HepG2 (cell line): ENCODE results near the gene RPS6KA2. TPM values are rescaled to one million over a fixed set of nuclear protein-coding genes. Genes with fewer than 3 reads are reported as not detected.

Source experiments
- BRCA1 ChIP-seq: sonication (generic); formaldehyde crosslinking; IDR thresholded peaks from 2 replicates; pipeline ENCODE4 v1.4.0; 2020; ENCODE audit warnings: missing genetic modification reagents
- ERF ChIP-seq: IDR thresholded peaks from 2 replicates; pipeline ENCODE4 v1.6.1; 2018; ENCODE audit warnings: missing biosample characterization, missing genetic modification reagents
- FUBP1 ChIP-seq: sonication (generic); formaldehyde crosslinking; IDR thresholded peaks from 2 replicates; pipeline ENCODE4 v1.5.1; 2020; ENCODE audit warnings: missing genetic modification reagents, mild to moderate bottlenecking, borderline replicate concordance
- HCFC1 ChIP-seq: fragments of 150-350 bp; IDR thresholded peaks from 2 replicates; pipeline ENCODE4 v1.6.1; 2014; ENCODE audit warnings: low read depth, low read length
- KAT8 ChIP-seq: IDR thresholded peaks from 2 replicates; pipeline ENCODE4 v1.6.1; 2016; ENCODE audit warnings: missing genetic modification reagents, missing compliant biosample characterization
- KLF6 ChIP-seq: IDR thresholded peaks from 2 replicates; pipeline ENCODE4 v1.8.0; 2016; ENCODE audit warnings: missing biosample characterization, missing genetic modification reagents
- PPARG ChIP-seq: conservative IDR thresholded peaks from 2 replicates; pipeline ENCODE4 v1.6.1; 2016; ENCODE audit warnings: missing biosample characterization, missing genetic modification reagents
- RBM22 ChIP-seq: fragments of 200-400 bp; formaldehyde crosslinking; optimal IDR thresholded peaks from 2 replicates; pipeline ENCODE3; 2017; ENCODE audit warnings: mild to moderate bottlenecking, low read length, moderate library complexity
- REXO4 ChIP-seq: sonication (generic); formaldehyde crosslinking; IDR thresholded peaks from 2 replicates; pipeline ENCODE4 v1.8.0; 2022; ENCODE audit warnings: missing genetic modification reagents, mild to moderate bottlenecking, borderline replicate concordance
- ZNF343 ChIP-seq: sonication (generic); formaldehyde crosslinking; IDR thresholded peaks from 2 replicates; pipeline ENCODE4 v1.4.0; 2020; ENCODE audit warnings: mild to moderate bottlenecking, missing genetic modification reagents
- ZNF383 ChIP-seq: sonication (generic); formaldehyde crosslinking; IDR thresholded peaks from 2 replicates; pipeline ENCODE4 v1.4.0; 2020; ENCODE audit warnings: missing genetic modification reagents, mild to moderate bottlenecking, borderline replicate concordance
- ZNF569 ChIP-seq: sonication (generic); formaldehyde crosslinking; IDR thresholded peaks from 2 replicates; pipeline ENCODE4 v1.5.0; 2020; ENCODE audit warnings: mild to moderate bottlenecking, missing genetic modification reagents, moderate library complexity, borderline replicate concordance
- ZNF839 ChIP-seq: sonication (generic); formaldehyde crosslinking; IDR thresholded peaks from 2 replicates; pipeline ENCODE4 v1.4.0; 2020; ENCODE audit warnings: missing genetic modification reagents, mild to moderate bottlenecking, borderline replicate concordance
- ZNF850 ChIP-seq: sonication (generic); formaldehyde crosslinking; conservative IDR thresholded peaks from 2 replicates; pipeline ENCODE4 v1.9.0; 2021; ENCODE audit warnings: mild to moderate bottlenecking, missing genetic modification reagents
- ZNF879 ChIP-seq: sonication (generic); formaldehyde crosslinking; IDR thresholded peaks from 2 replicates; pipeline ENCODE4 v1.8.1; 2023; ENCODE audit warnings: missing genetic modification reagents
- polyA plus RNA-seq, 8 experiments: library from polyadenylated mRNA; depleted of rRNA in 3 of 8; stranded (reverse) in 7 of 8; unstranded in 1 of 8; fragments of >200 nt; fragmentation: Illumina TruSeq in 4 of 8; extraction: Trizol in 4 of 8; gene quantifications; 2 replicates each; pipeline versions ENCODE4 v1.2.1 to v1.2.3, GENCODE V29; 2011 to 2016; ENCODE audit warnings: low read depth in 4 of 8, missing spikeins in 1 of 8, mixed read lengths in 1 of 8; ENCODE audit not compliant: insufficient read depth in 1 of 8
- total RNA-seq, 5 experiments: library from RNA; depleted of rRNA; stranded (reverse); fragments of >200 nt; fragmentation: Illumina TruSeq; extraction: Trizol; gene quantifications; 2 replicates each; pipeline ENCODE4 v1.2.3, GENCODE V29; 2016; ENCODE audit warnings: low read depth in 1 of 5
- TF ChIP-seq, protein P1 (sequence below): IDR thresholded peaks from 2 replicates; pipeline ENCODE4 v1.6.1; 2016; ENCODE audit warnings: control low read depth
- TF ChIP-seq, protein P2 (sequence below), 2 experiments: sonication (generic) in 1 of 2; formaldehyde crosslinking in 1 of 2; IDR thresholded peaks; 2 replicates each; pipeline versions ENCODE4 v1.4.0 to v1.6.1; 2018 to 2020; ENCODE audit warnings: missing genetic modification reagents in 2 of 2, borderline replicate concordance in 1 of 2, low read depth in 1 of 2, mild to moderate bottlenecking in 1 of 2, missing biosample characterization in 1 of 2
- TF ChIP-seq, protein P3 (sequence below): sonication (generic); formaldehyde crosslinking; conservative IDR thresholded peaks from 2 replicates; pipeline ENCODE4 v1.8.0; 2022; ENCODE audit warnings: missing genetic modification reagents
- TF ChIP-seq, protein P4 (sequence below): sonication (generic); formaldehyde crosslinking; IDR thresholded peaks from 2 replicates; pipeline ENCODE4 v1.5.0; 2020; ENCODE audit warnings: mild to moderate bottlenecking, missing genetic modification reagents

The RPS6KA2 gene
- total and polyA plus RNA-seq, 2 of the 13 experiments (the other 11 are each of a cell fraction or from before 2014, with no cell fraction given), result 0.22 to 0.38 TPM

DNA sequence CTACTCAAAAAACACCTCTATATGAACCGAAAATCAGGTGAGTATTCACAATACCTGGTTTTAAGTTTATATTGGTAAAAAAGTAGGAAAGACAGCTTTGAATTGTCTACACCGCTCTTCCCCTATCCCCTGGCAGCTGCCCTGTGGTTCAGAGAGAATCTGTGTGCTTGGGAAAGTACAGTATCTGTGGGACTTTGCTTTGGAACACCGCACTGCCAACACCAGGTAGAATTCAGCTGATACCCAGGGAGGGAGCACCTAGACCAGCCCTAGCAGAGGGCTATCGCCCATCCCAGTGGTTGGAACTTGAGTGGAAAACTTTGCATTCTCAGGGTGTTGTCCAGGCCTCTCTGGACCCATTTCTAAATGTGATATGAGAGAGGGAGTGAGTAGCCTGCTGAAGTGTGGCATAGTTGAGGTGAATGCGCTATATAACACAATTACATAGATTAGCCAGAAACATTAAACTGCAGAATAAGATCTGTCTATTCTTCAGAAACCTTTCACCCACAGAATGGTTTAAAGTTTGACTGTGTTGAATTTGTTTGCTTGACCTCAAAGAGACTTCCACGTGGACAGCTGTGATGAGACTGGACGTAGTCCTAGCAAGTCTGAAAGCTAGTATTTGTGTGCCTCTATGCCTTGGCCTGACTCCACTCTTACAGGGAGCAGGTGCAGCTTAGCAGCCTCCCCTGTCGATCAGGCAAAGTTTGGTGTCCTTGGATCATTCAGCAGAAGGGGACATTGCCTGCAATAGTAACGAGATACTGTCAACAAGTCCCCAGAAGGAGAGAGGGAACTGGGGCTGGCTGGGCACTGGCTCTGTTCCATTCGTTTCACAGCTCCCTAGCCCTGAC is 232.8 kb downstream of the RPS6KA2 start (continued):
- peak; percentile 99 for TF ChIP-seq PPARG (CRISPR knock-in tag)
- no peak for TF ChIP-seq ZNF839
- TF ChIP-seq ZNF569 (CRISPR knock-in tag), result no peak
- TF ChIP-seq ZNF383 (CRISPR knock-in tag), result no peak
- TF ChIP-seq BRCA1 (CRISPR knock-in tag), result peak; percentile 70; the same call in 1 of the 2 replicates
- no peak for TF ChIP-seq KLF6 (CRISPR knock-in tag)
- TF ChIP-seq FUBP1 (CRISPR knock-in tag), result no peak
- TF ChIP-seq KAT8 (CRISPR knock-in tag), result peak; percentile 73
- TF ChIP-seq, protein P1, sequence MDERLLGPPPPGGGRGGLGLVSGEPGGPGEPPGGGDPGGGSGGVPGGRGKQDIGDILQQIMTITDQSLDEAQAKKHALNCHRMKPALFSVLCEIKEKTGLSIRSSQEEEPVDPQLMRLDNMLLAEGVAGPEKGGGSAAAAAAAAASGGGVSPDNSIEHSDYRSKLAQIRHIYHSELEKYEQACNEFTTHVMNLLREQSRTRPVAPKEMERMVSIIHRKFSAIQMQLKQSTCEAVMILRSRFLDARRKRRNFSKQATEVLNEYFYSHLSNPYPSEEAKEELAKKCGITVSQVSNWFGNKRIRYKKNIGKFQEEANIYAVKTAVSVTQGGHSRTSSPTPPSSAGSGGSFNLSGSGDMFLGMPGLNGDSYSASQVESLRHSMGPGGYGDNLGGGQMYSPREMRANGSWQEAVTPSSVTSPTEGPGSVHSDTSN (CRISPR knock-in tag), result peak; percentile 51
- no peak for TF ChIP-seq RBM22
- TF ChIP-seq ZNF850 (CRISPR knock-in tag), result no peak
- peak; percentile 60; the same call in 1 of the 2 replicates for TF ChIP-seq ZNF343 (CRISPR knock-in tag)
- 0 out of 2 replicates have a peak, but pooled peaks have one; percentile 41 for TF ChIP-seq ZNF879 (CRISPR knock-in tag)
- TF ChIP-seq REXO4, result no peak
- TF ChIP-seq, protein P2, sequence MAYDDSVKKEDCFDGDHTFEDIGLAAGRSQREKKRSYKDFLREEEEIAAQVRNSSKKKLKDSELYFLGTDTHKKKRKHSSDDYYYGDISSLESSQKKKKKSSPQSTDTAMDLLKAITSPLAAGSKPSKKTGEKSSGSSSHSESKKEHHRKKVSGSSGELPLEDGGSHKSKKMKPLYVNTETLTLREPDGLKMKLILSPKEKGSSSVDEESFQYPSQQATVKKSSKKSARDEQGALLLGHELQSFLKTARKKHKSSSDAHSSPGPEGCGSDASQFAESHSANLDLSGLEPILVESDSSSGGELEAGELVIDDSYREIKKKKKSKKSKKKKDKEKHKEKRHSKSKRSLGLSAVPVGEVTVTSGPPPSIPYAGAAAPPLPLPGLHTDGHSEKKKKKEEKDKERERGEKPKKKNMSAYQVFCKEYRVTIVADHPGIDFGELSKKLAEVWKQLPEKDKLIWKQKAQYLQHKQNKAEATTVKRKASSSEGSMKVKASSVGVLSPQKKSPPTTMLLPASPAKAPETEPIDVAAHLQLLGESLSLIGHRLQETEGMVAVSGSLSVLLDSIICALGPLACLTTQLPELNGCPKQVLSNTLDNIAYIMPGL (CRISPR knock-in tag; IDR thresholded peaks at IDR 0.05; ENCODE audit: borderline replicate concordance in 1 of 2, low read depth in 1 of 2), result peak; percentile 24 to 35; a peak in 1 of 4 replicates
- no peak for TF ChIP-seq HCFC1
- TF ChIP-seq ERF (CRISPR knock-in tag), result peak; percentile 61; the same call in 1 of the 2 replicates
- TF ChIP-seq, protein P3, sequence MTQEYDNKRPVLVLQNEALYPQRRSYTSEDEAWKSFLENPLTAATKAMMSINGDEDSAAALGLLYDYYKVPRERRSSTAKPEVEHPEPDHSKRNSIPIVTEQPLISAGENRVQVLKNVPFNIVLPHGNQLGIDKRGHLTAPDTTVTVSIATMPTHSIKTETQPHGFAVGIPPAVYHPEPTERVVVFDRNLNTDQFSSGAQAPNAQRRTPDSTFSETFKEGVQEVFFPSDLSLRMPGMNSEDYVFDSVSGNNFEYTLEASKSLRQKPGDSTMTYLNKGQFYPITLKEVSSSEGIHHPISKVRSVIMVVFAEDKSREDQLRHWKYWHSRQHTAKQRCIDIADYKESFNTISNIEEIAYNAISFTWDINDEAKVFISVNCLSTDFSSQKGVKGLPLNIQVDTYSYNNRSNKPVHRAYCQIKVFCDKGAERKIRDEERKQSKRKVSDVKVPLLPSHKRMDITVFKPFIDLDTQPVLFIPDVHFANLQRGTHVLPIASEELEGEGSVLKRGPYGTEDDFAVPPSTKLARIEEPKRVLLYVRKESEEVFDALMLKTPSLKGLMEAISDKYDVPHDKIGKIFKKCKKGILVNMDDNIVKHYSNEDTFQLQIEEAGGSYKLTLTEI (CRISPR knock-in tag), result no peak
- TF ChIP-seq, protein P4, sequence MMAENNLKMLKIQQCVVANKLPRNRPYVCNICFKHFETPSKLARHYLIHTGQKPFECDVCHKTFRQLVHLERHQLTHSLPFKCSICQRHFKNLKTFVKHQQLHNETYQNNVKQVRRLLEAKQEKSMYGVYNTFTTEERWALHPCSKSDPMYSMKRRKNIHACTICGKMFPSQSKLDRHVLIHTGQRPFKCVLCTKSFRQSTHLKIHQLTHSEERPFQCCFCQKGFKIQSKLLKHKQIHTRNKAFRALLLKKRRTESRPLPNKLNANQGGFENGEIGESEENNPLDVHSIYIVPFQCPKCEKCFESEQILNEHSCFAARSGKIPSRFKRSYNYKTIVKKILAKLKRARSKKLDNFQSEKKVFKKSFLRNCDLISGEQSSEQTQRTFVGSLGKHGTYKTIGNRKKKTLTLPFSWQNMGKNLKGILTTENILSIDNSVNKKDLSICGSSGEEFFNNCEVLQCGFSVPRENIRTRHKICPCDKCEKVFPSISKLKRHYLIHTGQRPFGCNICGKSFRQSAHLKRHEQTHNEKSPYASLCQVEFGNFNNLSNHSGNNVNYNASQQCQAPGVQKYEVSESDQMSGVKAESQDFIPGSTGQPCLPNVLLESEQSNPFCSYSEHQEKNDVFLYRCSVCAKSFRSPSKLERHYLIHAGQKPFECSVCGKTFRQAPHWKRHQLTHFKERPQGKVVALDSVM (CRISPR knock-in tag), result 0 out of 2 replicates have a peak, but pooled peaks have one; percentile 47
